GM19351 (cell line): Measurements from ENCODE around the gene REP15.
A peak's percentile ranks its signal among the peaks of the same experiment; 100 is the strongest.
"Not testable (repeated sequence)": the region's sequence is repeated elsewhere in the genome, so short reads cannot be mapped to it uniquely, and the experiment has no call there.

Experiments
- ATAC-seq: cut with Tn5 transposase; IDR thresholded peaks from one replicate; pipeline ENCODE4 v1.9.1; 2021; ENCODE audit warnings: mild to moderate bottlenecking, moderate library complexity; ENCODE audit not compliant: unreplicated experiment

REP15 gene

DNA sequence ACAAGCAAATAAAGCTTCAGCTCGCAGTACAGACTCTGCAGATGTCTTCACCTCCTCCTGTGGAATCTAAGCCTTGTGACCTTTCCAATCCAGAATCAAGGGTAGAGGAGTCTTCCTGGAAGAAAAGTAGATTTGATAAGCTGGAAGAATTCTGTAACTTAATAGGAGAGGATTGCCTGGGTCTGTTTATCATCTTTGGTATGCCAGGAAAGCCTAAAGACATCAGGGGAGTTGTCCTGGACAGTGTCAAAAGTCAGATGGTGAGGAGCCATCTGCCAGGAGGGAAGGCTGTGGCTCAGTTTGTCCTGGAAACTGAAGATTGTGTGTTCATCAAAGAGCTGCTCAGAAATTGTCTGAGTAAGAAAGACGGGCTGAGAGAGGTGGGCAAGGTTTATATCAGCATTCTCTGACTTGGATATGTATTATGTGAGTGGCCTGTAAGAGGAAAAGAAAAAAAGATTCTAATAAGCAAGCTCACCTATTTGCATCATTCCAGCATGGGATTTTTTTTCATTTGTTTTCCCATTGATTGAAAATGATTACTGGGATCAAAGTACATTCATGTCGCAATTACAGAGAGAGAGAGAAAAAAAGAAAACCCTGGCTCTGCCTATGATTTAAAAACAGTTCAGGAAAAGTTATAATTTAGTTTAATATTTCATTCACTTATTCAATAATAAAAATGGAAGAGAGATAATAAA, 767 bp downstream of the REP15 start:
- ATAC-seq: no peak

DNA sequence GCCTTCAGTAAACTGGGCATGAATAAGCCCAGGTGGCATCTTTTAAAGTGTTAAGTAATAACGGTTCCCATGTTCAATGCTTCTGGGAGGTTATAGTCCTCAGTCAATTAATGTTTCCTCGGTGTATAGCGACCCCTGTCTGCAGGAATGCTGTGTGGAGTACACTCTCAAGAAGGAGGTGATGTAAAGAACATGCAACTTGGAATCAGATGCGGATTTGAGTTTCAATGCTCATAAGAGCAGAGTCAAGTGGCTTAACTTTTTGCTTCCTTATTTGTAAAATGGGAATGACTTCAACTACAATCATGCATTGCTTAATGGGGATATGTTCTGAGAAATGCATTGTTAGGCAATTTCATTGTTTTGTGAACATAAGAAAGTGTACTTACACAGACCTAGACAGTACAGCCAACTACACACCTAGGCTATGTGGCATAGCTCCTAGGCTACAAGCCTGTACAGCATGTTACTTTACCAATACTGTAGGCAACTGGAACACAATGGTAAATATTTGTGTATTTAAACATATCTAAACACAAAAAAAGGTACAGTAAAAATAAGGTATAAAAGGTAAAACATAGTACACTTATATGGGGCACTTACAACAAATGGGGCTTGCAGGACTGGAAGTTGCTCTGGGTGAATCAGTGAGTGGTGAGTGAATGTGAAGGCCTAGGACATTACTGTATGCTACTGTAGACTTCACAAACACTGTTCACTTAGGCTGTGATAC, 7.6 kb downstream of the REP15 start:
- ATAC-seq: peak; percentile 98

DNA sequence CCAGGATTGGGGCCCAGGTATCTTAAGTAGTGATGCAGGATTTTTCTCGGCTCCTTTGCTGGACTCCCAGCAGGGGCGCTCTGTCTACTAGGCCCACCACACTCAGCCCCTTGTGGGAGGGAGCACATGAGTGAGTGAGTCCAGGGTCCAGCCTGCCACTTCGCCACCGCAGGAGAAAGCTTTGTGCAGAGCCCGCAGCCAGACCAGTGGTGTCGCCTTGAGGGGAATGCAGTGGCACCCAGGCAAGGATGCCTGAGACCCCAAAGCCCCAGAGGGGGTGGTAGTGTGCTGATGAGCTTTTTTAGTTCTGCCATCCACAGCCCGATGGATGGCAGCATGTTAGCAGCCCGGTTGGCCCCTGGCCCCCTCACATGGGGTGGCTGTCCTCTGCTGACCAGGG, 9.0 kb downstream of the REP15 start:
- ATAC-seq: no peak

DNA sequence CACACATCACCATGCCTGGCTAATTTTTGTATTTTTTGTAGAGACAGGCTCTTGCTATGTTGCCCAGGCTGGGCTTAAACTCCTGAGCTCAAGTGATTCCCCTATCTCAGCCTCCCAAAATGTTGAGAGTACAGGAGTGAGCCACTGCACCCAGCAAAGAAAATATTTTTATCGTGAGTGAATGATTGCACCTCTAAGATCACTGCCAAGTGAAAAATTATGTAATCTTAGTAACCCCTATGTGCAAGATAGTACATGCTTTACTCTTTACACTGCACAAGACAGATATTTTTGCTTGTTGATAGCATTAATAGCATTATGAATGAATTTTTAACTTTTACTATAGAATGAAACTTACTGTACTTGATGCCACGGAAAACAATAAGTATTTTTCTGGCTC, 11.0 kb downstream of the REP15 start:
- no peak for ATAC-seq

DNA sequence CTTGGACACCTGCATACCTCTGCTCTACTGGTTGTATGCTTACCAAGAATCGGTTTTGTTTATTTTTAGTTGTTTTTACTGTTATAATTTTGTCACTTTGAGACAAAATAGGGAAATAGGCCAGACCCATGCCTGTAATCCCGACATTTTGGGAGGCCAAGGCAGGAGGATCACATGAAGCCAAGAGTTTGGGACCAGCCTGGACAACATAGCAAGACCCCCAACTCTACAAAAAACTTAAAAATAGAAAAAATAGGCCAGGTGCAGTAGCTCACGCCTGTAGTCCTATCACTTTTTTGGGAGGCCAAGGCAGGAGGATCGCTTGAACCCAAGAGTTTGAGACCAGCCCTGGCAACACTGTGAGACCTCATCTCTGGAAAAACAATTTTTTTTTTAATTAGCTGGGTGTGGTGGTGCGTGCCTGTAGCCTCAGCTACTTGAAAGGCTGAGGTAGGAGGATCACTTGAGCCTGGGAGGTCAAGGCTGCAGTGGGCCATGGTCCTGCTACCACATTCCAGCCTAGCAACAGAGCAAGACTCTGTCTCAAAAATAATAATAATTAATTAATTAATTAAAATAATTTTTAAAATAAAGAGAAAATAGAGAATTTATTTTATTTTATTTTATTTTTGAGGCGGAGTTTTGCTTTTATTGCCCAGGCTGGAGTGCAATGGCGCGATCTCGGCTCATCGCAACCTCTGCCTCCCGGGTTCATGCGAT, 13.1 kb downstream of the REP15 start:
- no peak for ATAC-seq

DNA sequence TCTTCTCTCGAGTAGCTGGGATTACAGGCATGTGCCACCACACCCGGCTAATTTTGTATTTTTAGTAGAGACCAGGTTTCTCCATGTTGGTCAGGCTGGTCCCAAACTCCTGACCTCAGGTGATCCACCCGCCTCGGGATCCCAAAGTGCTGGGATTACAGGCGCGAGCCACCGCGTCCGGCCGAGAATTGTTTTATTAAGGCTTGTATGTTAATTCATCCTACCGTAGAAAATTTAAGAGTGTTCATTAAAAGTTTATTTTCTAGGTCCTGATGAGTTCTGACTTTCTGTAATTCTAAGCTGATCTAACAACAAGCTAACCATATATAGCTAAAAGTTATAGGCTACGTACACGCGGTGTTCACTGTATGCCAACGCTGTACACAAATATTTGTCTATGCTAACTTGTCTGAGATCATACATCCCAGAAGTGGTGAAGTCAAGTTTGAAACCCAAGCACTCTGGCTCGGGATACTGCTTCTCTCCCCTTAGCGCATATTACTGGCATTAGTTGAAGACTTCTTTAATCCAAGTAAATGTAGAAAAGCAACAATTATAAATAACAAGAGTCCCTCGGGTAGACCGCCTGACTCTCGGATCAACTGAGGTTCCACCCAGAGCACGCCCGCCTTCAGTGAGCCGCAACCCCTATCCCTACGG, 13.8 kb downstream of the REP15 start:
- peak; percentile 41 for ATAC-seq

GRCh38 chr12:27710592-27711316, 14.5 kb downstream of the REP15 start, which contains the start of gene MRPS35:
MRPS35 (plus strand) TSS chr12:27710832; CDS start chr12:27710844, 12 bp downstream.
- peak; percentile 95 for ATAC-seq

GRCh38 chr12:27711317-27711682, 15.1 kb downstream of the REP15 start:
- peak; percentile 29 for ATAC-seq

DNA sequence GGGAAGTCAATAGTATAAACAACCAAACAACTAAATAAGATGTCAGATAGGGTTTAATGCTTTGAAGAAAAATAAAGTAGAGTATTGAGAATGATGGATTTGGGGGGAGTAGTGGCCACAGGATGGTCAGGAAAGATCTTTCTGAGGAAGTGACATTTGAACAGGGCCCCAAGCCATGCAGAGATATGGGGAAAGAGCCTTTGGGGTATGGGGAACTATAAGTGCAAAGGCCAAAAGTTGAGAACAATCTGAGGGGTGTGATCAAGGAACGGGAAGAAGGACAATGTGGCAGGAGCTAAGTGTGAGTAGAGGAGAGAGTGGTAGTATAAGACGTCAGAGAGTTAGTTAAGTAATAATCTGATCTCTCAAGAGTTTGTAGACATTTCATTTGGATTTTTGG, 15.7 kb downstream of the REP15 start:
- no peak for ATAC-seq

DNA sequence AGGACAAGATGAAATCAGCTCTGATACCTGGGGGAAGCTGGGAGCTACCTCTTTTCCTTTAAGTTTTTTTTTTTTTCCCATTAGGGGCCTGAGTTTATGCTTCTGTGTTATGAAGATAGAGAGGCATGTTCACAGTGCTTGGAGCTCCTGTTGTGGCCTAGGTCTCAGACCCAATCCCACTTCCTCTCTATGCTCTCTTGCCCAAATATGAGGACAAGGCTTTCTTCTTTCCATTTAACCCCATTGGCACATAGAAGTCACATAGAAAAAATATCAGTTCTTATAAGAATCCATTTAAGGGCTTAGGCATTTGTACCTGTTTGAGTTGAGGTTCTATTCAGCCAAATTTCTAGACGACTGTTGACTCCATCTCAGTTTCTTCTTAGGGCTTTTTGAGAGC, 27.0 kb downstream of the REP15 start:
- no peak for ATAC-seq

GRCh38 chr12:27730097-27730588, 33.9 kb downstream of the REP15 start:
- ATAC-seq: no peak

DNA sequence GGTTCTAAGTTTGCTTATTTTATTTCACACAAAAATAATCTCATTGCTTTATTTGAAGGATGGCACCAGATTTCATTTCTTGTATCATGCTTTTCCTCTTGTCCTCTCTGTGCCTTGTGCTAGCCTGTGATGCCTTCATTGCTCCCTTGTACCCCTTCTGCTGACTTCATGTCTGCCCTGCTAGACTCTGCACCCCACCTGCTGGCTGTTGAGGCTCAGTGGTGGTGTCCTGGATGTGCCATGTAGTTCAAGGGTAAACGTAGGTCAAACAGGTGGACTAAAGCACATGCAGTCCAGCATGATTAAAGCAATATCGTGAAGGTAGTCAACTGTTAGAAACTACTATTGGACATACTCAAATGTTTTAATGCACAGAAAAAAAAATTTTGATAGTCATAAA, 36.0 kb downstream of the REP15 start:
- no peak for ATAC-seq

DNA sequence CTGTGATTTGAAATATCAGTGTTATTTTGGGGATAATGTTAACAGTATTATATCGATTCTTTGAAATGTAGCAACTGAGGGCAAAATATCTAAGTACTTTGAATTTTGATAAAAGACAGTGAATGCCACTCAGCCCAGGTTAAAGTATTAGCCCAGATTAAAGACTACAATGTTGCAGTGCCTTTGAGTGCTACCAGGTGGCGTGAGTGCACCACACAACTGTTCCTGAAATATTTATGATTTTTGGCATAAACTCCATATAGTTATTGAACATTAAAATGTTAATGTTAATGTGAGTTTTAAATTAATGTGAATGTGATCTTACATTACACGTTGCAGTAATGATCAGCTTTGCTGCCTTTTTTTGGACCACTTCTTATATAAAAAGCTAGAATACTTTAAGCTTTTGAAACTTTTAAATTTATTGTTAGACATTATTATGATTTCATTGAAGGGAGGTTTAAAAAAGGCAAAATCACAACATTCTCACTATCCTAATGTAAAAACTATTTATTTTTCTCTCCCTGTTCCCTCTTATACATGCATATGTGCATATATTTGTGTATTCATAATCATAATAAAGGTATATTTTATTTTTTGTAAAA, 36.9 kb downstream of the REP15 start:
- ATAC-seq: peak; percentile 82

DNA sequence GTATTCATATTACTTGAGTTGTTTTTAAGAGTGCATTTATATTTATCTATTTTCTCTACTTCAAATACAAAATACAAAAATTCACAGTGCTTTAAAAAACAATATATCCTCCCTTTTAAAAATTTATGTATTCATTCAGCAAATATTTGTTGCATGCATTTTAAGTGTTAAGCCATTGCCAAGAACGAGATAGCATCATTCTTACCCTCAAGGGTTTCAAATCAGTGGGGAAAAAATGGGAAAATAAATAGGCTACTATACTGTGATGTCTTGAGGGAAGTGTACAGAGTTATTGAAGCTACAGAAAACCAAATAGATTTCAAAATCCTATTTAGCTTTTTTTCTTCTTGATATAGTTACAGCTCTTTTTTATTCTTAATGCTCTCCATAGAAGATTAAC, 37.5 kb downstream of the REP15 start:
- ATAC-seq: no peak

DNA sequence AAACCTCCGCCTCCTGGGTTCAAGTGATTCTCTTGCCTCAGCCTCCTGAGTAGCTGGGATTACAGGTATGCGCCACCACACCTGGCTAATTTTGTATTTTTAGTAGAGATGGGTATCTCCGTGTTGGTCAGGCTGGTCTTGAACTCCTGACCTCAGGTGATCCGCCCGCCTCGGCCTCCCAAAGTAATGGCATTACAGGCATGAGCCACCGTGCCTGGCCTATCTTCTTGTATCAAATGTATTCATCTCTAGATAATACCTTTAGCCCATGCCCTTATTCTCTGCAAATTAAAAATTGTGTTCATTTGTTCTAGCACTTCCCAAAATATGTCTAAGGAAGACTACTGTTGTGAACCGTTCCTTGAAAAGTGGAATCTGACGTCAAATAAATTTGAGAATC, 38.1 kb downstream of the REP15 start:
- ATAC-seq: not testable (repeated sequence)

- ATAC-seq: no peak
Measured at GRCh38 chr12:27743601-27744000, 47.4 kb downstream of the REP15 start.

GRCh38 chr12:27745734-27746133, 49.5 kb downstream of the REP15 start:
- not testable (repeated sequence) for ATAC-seq
